HEK293T (cell line): ENCODE measurements around the gene LRTM1.

Experiments used
- ELF4 ChIP-seq: fragments of 450-650 bp; IDR thresholded peaks from 2 replicates; pipeline ENCODE4 v1.6.1; 2017; ENCODE audit warnings: antibody characterized with exemption
- FOXM1 ChIP-seq: fragments of 450-650 bp; IDR thresholded peaks from 2 replicates; pipeline ENCODE4 v1.6.1; 2017; ENCODE audit warnings: mild to moderate bottlenecking, borderline replicate concordance
- L3MBTL2 ChIP-seq: fragments of 450-650 bp; conservative IDR thresholded peaks from 2 replicates; pipeline ENCODE4 v1.6.1; 2016; ENCODE audit warnings: mild to moderate bottlenecking
- NFRKB ChIP-seq: fragments of 450-650 bp; IDR thresholded peaks from 2 replicates; pipeline ENCODE4 v1.6.1; 2016; ENCODE audit warnings: mild to moderate bottlenecking, moderate library complexity
- SUZ12 ChIP-seq: fragments of 450-650 bp; IDR thresholded peaks from 2 replicates; pipeline ENCODE4 v1.6.1; 2016; ENCODE audit warnings: mild to moderate bottlenecking
- ZNF384 ChIP-seq: fragments of 450-650 bp; IDR thresholded peaks from 2 replicates; pipeline ENCODE4 v1.6.1; 2016

- TF ChIP-seq L3MBTL2 (no peak), ELF4 (no peak), SUZ12 (no peak), FOXM1 (no peak), NFRKB (no peak), ZNF384 (no peak)
These were observed 49.6 kb upstream of the LRTM1 start for GRCh38 chr3:54977439-54977838.
